DOHH2 (cell line): ENCODE measurements around the gene CARS2.

ENCODE experiments used
- EZH2phosphoT487 ChIP-seq: fragments of 200-600 bp; sonication (generic); IDR thresholded peaks from 2 replicates; pipeline ENCODE4 v1.6.1; 2017; ENCODE audit warnings: borderline replicate concordance, mild to moderate bottlenecking, antibody characterized with exemption, low read length, moderate library complexity, mixed read lengths
- TF ChIP-seq, protein P1 (sequence below): fragments of 200-600 bp; sonication (generic); IDR thresholded peaks from one replicate; pipeline ENCODE4 v1.5.1; 2014; ENCODE audit warnings: antibody characterized with exemption, mild to moderate bottlenecking, low read depth, low read length; ENCODE audit not compliant: poor library complexity, severe bottlenecking

DNA sequence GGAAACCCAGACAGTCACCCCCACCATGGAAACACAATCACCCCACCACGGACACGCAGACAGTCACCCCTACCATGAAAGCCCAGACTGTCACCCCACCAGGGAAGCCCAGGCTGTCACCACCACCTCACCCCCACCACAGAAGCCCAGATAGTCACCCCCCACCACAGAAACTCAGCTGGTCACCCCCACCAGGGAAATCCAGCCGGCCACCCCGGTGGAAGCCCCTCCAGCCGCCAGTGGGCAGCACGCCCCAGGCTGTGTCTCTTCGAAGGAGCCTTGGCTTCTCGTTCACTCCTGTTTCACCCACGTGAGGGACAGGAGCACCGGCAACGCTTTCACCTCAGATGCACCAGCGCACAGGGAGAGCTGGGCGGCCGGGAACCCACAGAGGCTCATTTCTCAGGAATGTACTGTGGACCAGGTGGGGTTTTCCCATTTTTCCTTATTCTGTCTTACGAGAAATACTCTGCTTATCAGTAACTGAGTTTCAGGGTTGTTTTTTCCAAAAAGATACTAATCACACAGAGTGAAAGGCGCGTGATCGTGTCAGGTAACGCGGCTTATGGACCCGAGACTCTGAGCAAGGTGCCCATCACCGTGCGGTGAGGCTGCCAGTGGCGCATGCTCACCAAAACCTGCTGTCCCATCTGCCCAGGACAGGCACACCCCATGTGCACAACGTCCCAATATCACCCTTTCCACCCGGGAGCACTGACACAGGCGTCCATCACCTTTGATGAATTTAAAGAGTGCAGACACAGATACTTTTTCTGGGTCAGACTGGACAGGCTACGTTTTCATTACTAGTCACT, 28.0 kb downstream of the CARS2 start:
- TF ChIP-seq, protein P1, sequence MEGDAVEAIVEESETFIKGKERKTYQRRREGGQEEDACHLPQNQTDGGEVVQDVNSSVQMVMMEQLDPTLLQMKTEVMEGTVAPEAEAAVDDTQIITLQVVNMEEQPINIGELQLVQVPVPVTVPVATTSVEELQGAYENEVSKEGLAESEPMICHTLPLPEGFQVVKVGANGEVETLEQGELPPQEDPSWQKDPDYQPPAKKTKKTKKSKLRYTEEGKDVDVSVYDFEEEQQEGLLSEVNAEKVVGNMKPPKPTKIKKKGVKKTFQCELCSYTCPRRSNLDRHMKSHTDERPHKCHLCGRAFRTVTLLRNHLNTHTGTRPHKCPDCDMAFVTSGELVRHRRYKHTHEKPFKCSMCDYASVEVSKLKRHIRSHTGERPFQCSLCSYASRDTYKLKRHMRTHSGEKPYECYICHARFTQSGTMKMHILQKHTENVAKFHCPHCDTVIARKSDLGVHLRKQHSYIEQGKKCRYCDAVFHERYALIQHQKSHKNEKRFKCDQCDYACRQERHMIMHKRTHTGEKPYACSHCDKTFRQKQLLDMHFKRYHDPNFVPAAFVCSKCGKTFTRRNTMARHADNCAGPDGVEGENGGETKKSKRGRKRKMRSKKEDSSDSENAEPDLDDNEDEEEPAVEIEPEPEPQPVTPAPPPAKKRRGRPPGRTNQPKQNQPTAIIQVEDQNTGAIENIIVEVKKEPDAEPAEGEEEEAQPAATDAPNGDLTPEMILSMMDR, result no peak
- TF ChIP-seq EZH2phosphoT487, result no peak
